Stimulated activated CD4-positive, alpha-beta T cell treated with anti-CD3 and anti-CD28 coated beads, Interleukin-1b, Interleukin-23, amount 100 ng/mL, for 48 hours (primary cell): ENCODE results near the gene CAPSL.
"Not testable (repeated sequence)": the region's sequence is repeated elsewhere in the genome, so short reads cannot be mapped to it uniquely, and the experiment has no call there.

Experiments
- DNase-seq: peaks from one replicate; pipeline ENCODE4 v3.0.0-alpha.2; 2020

CAPSL gene

DNA sequence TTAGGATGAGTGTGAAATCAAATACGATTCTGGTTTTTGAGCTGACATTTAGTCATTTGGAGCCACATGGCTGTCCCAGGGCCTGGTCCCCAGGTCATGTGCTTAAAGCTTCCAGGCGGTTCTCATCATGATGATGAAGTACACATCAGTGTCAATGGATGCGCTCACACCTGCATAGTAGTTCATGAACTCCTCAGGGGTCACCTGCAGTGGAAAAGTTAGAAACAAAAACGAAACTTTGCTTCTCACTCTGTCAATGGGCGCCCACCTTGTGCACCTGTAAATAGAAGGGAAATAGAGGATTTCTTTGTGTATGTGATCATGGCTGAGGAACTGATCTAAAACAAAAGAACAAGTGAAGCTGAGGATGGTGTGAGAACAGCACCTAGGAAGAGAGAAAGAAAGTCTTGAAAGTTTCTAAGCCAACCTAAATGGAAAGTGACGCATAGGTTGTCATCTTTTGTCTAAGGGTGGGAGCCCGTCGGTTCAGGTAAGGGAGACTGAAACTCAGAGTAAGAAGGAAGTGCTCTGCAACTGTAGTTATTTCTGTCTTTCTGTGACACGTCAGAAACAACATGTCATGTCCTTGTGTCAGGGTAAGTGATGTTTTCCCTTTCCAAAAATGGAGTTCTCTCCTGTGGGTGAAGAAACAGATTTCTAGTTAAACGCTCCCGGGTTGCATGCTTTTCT is 33.8 kb downstream of the CAPSL start:
- peak; percentile 68 for DNase-seq

DNA sequence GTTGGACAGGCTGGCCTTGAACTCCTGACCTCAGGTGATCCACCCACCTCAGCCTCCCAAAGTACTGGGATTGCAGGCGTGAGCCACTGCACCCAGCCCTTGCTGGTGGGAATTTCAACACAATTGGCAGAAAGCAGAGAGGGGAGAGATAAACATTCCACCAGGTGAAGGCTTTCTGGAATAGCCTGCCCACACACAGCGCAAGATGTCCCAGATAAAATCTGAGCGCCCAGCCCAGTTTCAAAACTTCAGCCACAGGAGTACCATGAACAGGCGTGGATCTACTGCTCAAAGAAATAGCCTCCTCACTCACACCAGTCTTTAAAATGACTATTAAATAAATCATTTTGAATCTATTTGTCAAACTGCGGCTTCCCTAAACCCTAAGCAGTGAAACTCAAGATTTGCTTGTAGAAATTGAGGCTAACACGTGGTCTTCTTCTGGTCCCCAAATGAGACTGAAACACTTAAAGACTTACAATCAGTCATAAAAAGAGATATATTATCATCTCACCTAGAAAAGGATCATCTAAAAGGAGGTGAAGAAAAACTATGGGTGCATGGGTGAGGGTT is 34.7 kb downstream of the CAPSL start:
- DNase-seq = no peak

DNA sequence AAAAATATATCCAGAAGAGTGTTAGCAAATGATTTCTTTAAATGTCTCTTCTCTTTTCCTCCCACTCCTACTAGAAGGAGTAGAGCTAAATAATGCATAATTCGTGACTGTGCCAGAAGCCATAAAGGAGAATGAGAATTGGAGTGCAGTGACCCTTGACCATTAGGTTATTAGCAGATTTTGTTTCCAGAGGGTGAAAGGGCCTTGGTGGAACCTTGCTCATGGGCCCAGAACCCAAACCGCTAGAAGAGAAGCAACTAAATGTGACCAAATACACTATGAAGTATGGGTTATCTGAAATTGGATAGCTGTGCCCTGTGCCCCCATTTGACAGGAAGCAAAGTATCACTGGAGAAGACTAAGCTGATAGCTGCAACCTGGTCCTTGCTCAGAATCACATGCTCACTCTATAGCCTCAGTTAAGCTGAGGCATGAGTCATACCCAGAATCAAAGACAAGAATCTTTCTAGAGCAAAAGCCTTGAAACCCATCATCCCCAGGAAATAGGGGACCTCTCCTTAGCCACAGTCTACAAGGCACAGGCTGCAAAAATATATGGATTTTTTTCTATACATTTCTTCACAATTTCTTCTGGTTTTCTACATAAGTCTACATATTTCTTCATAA is 36.3 kb downstream of the CAPSL start:
- DNase-seq = no peak

DNA sequence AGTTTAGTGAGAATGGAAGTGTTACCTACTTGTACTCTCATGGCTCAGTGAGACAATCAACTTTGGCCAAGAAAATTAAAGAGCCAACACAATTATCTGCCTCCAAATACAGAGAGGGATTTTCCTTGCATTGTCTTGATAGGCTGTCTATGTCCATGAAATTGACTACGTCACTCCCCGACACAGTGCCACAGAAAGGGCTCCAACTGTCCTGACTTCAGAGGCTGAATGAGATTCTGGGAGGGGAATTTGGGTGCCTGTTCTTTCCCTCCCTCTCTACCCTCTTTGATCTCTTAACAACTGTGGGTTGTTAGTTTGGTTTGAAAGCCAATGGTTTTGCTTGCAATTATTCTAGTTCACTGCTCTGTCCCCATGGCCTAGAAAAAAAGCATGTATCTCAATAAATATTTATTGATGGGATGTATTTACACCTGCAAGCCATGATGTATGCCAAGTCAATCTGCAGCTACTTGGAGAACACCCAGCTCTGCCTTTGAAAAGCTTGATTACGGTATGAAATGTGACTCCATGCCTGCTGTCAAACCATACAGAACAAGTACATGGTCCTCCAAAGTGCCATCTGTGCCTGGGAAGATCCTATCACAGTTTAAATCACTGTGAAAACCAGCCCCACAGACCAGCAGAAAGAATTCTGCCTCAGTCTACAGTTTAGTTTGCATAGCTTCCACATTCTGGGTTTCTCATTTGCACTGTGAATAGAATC is 37.3 kb downstream of the CAPSL start:
- DNase-seq = no peak

DNA sequence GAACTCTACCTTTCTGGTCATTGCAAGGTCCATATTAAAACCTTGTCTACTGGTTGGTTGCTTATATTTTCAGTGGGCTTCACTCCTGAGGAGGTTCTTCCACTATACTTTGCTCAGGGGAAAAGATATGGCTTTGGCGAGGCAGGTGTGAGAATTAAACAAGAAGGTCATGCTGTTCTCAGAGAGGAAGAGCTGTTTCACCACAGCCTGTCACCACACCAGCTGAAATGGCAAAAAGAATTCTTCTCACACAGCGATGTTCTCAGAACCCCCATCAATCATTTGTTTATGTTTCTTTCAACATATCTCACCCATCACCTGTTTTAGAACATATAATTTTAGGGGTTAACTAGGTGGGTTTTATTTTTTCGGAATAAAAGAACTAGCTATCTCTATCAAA is 38.6 kb downstream of the CAPSL start:
- no peak for DNase-seq

DNA sequence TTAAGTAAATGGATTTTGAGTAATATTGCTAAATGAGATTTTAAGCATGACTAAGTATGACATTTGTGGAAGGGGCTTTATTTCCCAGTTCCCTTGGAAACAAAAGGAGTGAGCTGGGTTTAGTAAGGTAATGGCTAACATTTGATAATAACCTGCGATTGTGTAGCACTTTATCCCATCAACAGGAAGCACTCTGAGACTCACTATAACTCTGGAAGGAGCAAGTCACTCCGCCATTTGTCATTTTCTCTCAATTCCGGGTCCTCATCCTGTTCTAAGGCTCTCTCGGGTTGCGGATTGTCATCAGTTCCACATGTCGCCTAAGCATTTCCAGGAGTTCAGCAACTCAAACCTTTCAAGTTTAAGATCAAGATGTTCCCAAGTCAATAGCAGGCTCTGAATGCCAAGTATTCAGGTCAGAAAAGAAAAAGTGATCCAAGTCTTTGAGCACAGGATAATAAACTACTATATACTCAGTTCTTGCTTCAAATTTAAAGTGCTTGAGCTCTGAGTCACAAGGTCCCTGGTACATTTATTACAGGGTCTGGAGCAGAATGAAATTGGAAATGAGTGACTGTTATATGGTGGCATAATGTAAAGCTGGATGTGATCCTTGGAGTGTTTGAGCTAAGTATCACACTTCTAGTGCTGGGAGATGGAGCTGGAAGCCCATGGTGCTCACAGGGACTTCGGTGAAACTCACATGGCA is 39.3 kb downstream of the CAPSL start:
- DNase-seq = no peak

DNA sequence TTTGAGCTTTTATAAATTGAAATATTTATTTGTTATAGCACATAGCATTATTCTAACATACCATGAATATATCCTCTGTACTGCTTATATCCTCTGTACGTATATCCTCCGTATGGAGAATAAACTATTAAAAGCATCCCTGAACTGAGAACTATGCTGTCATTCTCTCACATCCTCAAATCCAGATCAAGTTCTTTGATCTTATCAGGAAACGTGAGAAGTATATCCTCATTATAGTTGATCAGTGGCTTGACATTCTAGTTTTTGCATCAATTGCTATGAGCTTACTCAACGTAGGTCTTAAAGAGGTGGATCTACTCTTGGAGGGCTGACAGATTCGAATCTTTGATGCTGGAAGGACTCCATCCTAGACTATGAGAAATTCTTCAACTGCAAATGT is 44.3 kb downstream of the CAPSL start:
- DNase-seq = no peak

DNA sequence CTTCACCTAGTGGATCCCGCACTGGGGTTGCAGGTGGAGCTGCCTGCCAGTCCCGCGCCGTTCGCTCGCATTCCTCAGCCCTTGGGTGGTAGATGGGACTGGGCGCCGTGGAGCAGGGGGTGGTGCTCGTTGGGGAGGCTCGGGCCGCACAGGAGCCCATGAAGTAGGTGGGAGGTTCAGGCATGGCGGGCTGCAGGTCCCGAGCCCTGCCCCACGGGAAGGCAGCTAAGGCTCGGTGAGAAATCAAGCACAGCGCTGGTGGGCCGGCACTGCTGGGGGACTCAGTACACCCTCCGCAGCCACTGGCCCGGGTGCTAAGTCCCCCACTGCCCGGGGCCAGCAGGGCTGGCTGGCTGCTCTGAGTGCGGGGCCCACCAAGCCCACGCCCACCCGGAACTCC is 45.6 kb downstream of the CAPSL start:
- DNase-seq = not testable (repeated sequence)

DNA sequence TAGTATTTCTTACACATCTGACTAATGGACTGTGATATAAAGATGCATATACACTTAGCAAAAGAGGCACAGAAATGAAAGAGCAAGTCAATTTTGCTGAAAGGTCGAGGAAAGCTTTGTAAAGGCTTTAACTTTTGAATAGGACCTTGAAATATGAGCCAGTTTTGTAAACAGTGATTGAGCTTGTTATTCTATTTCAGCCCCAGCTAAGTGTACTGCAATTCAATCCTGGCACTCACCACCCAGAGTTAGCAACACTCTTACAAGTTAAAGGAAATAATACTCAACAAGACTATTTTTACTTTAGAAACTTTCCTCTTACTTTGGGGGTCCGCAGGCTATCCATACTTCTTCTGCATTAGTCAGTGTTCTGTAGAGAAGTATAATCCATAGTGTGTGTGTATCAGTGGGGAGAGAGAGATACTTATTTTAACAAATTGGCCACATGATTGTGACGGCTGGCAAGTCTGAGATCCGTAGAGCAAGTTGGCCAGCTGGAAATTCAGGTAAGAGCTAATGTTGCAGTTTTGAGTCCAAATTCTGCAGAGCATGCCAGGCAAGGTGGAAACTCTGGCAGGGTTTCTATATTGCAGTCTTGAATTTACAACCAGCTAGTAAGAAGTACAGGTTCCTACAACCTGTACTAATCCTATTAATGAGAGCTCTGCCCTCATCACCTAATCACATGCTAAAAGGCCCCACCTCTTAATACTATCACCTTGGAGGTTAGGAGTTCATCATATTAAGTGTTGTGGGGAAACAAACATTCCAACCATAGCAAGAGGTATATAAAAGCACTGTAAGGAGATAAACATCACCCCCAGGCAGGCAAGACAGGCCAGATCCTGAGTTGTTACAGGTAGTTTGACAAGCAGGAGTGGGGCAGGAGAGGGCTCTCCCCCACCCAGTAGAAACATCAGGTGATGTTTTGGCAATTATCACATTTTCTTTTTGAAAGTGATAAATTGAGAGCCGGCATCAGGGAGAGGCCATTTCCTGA is 48.1 kb downstream of the CAPSL start:
- no peak for DNase-seq

DNA sequence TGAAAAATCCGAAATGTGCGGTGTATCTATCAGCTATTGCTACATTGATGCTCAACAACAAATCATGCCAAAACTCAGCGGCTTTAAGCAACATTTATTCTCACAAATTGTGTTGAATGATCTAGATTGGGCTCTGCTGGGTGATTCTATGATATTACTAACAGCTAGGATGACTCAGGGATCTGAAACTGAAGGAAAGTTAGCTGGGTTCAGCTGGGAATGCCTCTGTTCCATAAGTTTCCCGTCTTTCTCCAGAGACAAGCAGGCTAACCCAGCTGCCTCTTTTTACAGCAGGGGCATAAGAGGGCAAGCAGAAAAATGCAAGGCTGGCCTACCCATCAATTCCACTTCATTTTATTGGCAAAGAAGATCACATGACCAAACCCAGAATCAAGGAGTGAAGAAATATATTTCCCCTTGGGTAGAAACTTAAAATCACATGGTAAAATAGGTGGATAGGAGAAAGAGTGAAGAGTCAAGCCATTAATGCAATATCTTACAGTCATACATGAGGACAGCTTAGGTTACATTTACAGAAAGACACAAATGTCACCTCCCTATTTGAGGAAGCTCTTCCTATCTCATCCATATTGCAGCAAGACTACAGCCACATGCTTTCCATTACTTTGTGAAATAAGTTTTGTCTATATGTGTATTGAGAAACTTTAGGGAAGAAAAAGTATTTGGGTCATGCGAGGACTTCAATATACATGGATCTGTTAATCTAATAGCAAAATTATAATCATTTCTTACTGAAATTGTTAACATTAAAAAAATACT is 50.9 kb downstream of the CAPSL start:
- no peak for DNase-seq

DNA sequence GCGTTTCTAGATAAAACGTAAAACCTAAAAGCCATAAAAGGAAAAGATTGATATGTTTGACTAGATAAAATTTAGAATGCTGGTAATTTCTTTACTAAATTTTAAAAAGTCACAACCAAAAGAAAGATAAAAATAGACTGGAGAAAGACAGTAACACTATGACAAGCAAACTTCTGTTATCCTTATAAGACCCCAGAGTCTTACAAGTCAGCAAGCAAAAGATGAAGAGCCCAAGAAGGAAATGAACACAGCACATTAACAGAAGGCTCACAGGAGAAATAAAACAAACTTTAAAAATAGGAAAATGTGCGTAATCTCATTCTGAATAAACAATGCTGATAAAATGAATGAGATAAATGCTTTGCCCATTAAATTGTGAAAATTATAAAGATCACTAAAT is 52.0 kb downstream of the CAPSL start:
- DNase-seq = no peak

DNA sequence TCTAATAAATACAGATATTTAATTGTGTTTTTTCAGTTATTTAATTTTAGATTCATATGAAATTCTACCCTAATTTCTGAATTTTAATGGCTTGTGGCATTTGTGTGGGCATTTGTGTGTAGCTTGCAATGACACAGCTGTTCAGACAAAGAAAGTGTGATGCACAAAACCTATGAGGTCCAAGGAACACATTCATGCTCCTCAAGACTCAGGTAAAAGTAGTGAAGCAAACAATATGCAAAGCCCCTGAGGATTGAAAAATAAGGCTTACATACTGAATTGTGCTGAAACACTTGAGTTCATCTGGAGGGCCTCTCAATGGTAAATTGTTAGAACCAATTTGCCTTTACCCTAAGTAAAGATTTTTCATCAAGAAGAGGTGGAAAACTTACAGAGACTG is 53.6 kb downstream of the CAPSL start:
- no peak for DNase-seq

DNA sequence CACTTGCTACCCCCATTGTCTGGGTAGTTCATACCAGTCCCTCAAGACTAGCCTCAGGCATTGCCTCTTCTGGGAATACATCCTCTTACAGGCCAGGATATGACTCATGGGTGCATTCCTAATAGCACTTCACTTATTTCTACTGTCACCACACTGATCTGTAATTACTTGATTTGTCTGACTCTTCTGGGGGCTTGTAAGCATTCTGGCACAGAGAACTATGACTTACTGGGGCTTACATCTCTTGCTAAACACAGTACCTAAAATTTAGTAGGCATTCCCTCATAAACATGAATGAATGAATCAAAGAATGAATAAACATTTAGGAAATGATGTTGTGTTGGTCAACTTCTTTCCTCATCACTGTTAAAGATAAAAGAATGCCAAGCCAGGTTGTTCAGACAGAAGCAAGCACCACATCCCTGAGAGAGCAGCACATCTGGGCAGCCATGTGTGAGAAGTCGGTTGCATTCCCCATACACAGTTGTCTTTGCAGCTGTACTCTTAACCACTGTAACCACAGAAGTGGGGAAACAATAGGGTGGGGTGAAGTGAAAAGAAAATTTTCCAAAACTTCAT is 54.1 kb downstream of the CAPSL start:
- no peak for DNase-seq

DNA sequence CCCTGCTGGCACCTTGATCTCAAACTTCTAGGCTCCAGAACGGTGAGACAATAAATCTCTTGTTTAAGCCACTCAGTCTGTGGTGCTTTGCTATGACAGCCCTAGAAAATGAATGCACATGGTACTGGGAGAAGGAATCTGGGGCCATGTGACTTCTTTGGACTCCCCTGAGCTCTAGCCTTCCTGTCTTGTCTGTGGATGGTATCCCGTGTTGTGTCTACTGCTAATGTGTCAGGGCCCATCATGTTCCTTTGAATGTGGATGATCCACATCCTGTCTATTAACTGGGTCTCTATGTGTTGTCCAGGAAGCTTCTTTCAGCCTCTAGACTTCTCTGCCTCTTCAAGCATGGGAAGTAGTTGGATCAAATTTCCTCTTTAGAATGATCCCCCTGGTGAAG is 56.7 kb downstream of the CAPSL start:
- DNase-seq = no peak

DNA sequence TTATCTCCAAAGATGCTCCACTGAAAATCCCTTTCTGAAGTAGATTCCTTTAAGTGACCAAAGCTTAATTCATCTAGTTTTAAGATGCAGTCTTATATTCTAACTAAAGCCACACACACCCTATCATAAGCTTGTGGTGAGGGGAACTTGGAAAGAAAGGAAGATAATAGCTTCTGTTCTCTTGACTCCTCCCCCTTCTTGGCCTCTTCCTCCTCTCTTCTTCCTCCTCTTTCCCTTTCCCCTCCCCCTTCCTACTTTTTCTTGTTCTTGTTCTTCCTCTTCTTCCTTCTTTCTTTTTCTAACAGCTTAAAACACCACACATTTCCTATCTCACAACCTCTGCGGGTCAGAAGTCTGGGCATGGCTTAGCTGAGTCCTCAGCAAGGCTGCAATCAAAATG is 58.3 kb downstream of the CAPSL start:
- DNase-seq = no peak

DNA sequence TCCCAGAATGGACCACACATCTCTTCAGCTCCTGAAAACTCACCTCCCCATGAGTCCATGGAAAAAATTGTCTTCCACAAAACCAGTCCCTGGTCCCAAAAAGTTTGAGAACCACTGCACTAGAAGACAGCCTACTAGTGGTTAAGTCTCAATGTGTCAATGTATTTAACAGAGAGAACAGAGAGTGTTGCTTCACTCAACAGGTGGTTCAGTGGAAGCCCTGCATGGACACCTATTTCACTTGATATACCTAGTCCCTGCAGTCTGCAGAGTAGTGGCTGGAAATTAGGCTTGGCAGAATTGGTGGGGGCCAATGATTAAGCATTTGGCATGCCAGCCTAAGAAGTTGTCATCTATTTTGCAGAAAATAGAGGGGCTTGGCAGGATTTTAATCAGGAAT is 58.8 kb downstream of the CAPSL start:
- DNase-seq = no peak

DNA sequence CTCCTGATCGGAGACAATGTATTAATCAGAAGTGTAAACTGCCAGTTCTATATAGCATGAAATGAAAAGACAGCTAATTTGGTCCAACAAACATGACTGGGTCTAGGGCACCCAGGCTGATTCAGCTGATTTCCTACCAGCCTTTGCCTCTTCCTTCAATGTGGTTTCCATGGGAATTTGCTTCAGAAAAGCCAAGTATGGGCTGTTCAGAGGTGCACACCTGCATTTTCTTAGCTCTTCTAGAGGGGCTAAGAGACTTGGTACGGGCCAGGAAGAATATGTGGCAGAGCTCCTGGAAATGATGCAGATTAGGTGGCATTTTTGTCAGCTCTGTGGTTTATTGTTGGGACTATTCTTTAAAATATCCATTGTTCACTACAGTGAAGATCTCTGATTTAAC is 59.3 kb downstream of the CAPSL start:
- no peak for DNase-seq

DNA sequence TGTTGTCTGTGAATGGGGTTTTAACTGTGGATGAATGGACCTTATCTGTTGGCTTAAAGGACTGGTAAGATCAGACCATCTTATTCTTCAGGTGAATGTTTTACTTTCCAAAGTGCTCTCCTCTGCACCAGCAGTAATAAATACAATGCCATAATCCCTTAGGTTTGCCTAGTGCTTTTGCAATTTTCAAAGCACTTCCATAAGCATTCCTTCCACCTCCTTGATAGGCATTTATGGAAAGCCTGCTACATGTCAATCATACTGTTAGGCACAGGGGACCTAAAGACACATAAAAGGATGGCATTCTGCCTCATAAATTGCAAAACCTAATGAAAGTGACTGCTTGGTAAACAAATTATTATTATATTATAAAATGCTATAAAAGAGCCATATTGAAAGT is 60.3 kb downstream of the CAPSL start:
- no peak for DNase-seq

DNA sequence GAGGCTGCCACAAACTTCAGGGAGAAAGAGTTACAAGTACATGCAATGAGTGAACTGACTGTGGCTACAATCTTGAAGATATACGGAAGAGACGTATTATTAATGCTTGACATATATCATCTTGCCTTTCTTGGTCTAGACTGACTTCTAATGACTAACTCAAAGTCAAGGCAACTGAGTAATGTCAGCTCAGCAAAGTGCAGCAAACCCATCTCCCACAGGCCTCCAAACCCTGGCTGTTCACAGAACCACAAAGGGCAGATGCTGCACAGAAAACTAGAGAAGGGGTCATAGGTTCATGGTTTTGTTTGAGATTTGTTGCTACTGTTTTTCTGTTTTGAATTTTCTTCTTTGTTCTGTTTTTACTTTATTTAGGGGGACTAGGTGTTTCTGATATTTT is 60.8 kb downstream of the CAPSL start:
- DNase-seq = no peak

DNA sequence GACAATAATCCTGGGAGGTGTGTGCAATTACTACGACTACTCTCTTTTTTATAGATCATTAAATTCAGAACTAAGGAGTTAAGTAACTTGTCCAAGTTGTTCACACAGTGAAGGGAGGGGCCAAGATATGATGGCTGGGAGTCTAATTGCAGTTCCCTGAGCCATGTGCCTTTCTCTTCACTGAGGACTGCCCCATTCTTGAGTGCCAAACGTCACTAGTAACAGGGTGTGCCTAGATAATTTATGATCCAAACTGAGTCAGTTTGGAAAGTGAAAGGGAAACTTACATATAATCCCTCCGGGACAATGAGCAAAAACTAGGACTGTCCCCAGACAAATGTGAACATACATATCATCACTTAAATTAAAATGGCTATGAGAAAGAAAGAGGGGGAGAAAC is 61.5 kb downstream of the CAPSL start:
- no peak for DNase-seq

DNA sequence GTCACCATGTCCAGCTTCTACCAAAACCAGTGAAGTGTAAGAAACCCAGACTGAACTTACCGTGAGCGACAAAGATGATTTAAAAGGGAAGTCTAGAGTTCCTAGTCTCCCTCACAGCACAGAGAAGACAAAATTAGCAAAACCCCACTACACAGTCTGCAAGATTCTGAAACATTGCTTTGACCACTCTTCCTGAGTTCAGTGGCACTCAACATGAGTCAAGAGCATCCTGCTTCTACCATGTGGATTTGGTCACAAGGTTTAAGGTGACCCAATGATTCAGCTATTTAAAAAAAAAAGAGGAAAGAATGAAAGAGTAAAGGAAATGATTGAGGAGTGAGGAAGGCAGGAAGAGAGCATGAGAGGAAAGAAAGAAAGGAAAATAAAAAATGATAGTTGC is 62.0 kb downstream of the CAPSL start:
- no peak for DNase-seq
